Hematopoietic multipotent progenitor cell treated with erythropoietin and hydrocortisone succinate and interleukin-3 and kit ligand, for 8 days (in vitro differentiated cells): ENCODE results near the gene KCNJ15.
"Not testable (repeated sequence)": the region's sequence is repeated elsewhere in the genome, so short reads cannot be mapped to it uniquely, and the experiment has no call there.

Source experiments
- DNase-seq: peaks from one replicate; pipeline ENCODE4 v3.0.0-alpha.2; 2015

The KCNJ15 gene

DNA sequence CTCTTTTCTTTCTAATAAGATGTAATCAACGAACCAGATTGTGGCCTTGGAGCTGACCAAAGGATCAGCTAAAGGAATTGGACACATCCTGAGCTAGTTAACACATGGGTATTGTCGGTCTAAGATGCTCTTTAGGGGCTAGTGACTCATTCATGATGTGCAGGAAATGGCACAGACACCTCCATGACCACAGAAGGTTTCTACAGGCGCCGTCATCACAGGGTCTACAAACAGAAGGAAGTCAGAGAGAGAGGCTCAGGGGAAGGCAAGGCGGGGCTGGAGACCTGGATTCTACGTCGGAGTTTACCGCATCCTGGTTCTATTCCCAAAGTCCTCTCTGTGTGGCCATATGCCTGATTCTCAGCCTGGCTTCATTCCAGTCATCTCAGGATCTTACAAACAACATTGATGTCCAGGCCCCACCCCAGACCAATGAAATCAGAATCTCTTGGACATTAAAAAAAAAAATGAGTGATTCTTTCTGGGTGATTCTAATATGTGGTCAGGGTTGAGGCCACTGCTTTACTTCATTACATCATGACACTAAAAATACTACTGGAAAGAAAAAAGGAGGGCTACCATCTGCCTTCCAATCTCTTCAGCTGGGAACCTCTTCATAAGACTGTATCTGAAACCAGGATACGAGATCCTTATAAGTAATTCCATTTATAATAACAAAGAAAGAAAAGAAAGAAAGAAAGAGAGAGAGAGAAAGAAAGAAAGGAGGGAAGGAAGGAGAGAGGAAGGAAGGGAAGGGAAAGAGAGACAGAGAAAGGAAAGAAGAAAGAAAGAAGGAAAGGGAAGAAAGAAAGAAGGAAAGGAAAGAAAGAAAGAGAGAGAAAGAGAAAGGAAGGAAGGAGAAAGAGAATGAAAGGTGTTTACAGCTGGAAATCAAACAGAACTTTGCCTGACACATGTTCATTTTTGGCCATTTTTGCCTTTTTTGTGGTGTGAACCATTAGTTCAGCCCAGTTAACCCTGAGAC lies 11.6 kb upstream of the KCNJ15 start:
- no peak for DNase-seq

GRCh38 chr21:38246511-38246910 lies 10.3 kb upstream of the KCNJ15 start:
- no peak for DNase-seq

GRCh38 chr21:38247054-38247453 lies 9.7 kb upstream of the KCNJ15 start:
- DNase-seq: not testable (repeated sequence)

DNA sequence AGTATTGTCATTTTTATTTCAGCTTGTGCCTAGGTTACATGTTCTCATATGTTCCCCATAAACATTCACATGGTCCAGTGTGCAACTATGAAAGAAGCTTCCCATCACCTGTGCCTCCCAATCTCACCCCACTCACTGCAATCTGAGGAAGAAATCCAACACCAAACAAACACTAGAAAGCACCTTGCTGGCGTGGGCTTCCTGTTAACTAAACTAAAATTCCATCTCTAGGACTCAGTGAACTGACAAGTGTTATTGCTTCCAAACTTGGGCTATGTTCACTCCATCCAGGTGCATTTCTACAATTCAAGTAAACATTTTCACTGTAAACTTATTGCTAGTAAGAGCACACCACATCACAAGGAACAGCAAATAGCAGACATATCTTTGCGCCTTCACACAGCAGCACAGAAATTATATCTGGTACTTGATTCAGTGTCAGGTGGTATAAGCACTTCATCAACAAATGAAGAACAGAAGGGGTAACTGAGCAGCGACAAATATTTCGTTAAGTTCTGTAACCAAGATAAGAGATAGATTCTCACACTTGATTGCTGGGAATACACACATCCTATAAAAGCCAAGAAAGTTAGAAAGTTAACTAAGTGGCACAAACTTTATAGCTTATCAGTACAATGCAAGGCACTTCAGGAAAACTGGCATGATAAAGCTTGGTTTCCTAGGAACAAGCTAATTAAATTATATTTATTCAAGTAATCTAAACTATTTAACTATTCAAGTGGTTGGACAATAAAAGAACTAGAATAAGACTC lies 8.9 kb upstream of the KCNJ15 start:
- DNase-seq: no peak

- no peak for DNase-seq
Measured at GRCh38 chr21:38249256-38249655, 7.5 kb upstream of the KCNJ15 start.

- peak; percentile 52 for DNase-seq
Measured at GRCh38 chr21:38249696-38250278, 7.0 kb upstream of the KCNJ15 start.

DNA sequence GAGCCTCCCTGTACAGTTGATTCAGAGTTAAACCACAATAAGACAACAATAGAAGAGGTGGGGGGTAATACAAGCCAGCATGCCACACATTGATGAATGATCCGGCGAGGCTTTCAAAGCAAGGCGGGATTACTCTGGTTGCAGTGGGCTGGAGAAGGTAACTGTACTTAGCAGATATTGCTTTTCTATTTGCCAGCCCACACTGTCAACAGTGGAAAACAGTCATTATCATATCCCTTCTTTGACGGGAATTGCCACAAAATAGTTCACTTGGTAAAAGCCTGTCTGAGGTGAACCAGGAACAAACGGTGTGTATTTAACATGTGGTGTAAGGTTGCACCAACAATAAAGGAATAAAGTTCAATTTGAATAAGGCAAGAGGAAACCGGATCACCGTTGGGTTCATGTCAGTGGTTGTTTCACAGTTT lies 5.8 kb upstream of the KCNJ15 start:
- DNase-seq: no peak

DNA sequence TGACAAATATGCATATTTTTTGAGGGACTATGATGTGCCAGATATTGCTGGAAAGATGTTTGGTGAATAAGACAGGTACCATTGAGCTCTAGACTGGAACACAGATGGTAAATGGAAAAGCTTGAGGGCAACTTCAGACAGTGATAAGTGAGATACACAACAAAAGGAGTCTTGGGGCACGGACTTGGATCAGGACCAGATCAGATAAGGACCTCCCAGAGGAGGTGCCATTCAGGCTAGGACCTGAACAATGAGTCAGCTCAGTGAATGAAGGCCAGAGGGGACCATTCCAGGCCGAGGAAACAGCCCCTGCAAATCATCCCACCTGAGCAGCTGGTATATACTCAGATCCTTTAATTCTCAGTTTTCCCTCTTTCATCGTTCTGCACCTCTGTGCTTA lies 1.8 kb upstream of the KCNJ15 start:
- DNase-seq: peak; percentile 41

- DNase-seq: no peak
Measured at GRCh38 chr21:38255571-38256117, 1.1 kb upstream of the KCNJ15 start.

- DNase-seq: no peak
Measured at GRCh38 chr21:38257667-38258066, 876 bp downstream of the KCNJ15 start.

GRCh38 chr21:38258521-38259485 lies 2.0 kb downstream of the KCNJ15 start:
- DNase-seq: no peak

DNA sequence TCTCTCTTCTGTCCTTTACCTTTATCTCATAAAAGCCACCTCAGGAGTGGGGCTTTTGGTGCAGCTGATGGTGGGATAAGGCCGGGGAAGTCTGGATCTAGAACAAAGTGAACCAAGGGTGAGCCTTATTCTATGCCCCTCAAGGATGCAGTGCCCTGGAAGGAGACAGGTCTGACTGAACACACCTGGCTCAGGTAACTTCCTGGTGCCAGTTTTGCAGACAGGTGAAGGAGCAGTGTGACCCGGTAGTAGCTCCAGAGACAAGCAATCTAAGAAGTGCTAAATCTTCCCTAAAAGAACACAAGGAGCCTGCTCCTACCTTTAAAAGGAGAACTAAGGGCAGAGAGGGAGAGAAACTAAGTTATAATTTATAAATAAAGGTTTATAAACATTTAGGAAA lies 2.9 kb downstream of the KCNJ15 start:
- DNase-seq: no peak

- no peak for DNase-seq
Measured at GRCh38 chr21:38260426-38260825, 3.6 kb downstream of the KCNJ15 start.

- DNase-seq: no peak
Measured at GRCh38 chr21:38261851-38262250, 5.1 kb downstream of the KCNJ15 start.

- no peak for DNase-seq
Measured at GRCh38 chr21:38263493-38263892, 6.7 kb downstream of the KCNJ15 start.

GRCh38 chr21:38264571-38264970 lies 7.8 kb downstream of the KCNJ15 start:
- DNase-seq: no peak

- no peak for DNase-seq
Measured at GRCh38 chr21:38265166-38265565, 8.4 kb downstream of the KCNJ15 start.

DNA sequence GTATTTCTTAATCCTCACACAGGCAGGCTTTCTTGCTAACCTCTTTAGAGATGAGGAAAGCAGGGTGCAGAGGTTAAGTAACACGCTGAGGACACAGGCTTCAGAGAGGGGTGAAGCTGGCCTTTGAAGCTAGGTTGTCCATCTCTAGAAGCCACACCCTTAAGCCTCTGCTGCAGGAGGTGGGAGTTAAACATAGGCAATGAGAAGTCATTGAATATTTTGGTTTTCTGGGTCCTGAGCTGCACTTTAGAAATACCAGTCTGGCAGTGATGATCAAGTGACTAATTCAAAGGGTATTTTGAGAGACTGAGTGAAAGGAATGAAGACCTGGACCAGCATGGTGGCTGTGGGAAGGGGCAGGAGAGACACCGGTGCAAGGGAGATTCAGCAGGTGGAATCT lies 9.9 kb downstream of the KCNJ15 start:
- no peak for DNase-seq

GRCh38 chr21:38267136-38267755 lies 10.5 kb downstream of the KCNJ15 start:
- no peak for DNase-seq

GRCh38 chr21:38267991-38268863 lies 11.4 kb downstream of the KCNJ15 start:
- DNase-seq: no peak
